GM18870 (cell line): ENCODE results near the gene ASTN2.
"Not testable (repeated sequence)": the region's sequence is repeated elsewhere in the genome, so short reads cannot be mapped to it uniquely, and the experiment has no call there.

Experiments
- ATAC-seq: cut with Tn5 transposase; IDR thresholded peaks from one replicate; pipeline ENCODE4 v1.9.1; 2021; ENCODE audit warnings: moderate library complexity; ENCODE audit not compliant: unreplicated experiment

ASTN2 gene

GRCh38 chr9:116837018-116837989 is 577.6 kb downstream of the ASTN2 start:
- no peak for ATAC-seq

- not testable (repeated sequence) for ATAC-seq
These were observed 584.5 kb downstream of the ASTN2 start for GRCh38 chr9:116830321-116830720.

GRCh38 chr9:116821633-116822229 is 593.1 kb downstream of the ASTN2 start:
- no peak for ATAC-seq

- no peak for ATAC-seq
These were observed 595.7 kb downstream of the ASTN2 start for GRCh38 chr9:116819116-116819515.

GRCh38 chr9:116817762-116818161 is 597.1 kb downstream of the ASTN2 start:
- ATAC-seq = no peak

- ATAC-seq = no peak
These were observed 598.4 kb downstream of the ASTN2 start for GRCh38 chr9:116816484-116816883.

GRCh38 chr9:116815835-116816234 is 599.0 kb downstream of the ASTN2 start:
- ATAC-seq = no peak

- no peak for ATAC-seq
These were observed 601.9 kb downstream of the ASTN2 start for GRCh38 chr9:116813031-116813300.

GRCh38 chr9:116812231-116813030 is 602.4 kb downstream of the ASTN2 start:
- no peak for ATAC-seq

GRCh38 chr9:116809656-116810055 is 605.2 kb downstream of the ASTN2 start:
- no peak for ATAC-seq

- no peak for ATAC-seq
These were observed 608.8 kb downstream of the ASTN2 start for GRCh38 chr9:116806075-116806474.

GRCh38 chr9:116800885-116801284 is 614.0 kb downstream of the ASTN2 start:
- no peak for ATAC-seq

GRCh38 chr9:116800074-116800473 is 614.8 kb downstream of the ASTN2 start:
- ATAC-seq = no peak

GRCh38 chr9:116798521-116798920 is 616.3 kb downstream of the ASTN2 start:
- no peak for ATAC-seq

- ATAC-seq = no peak
These were observed 617.6 kb downstream of the ASTN2 start for GRCh38 chr9:116797276-116797675.

GRCh38 chr9:116796669-116797068 is 618.2 kb downstream of the ASTN2 start:
- ATAC-seq = no peak

GRCh38 chr9:116795821-116796220 is 619.0 kb downstream of the ASTN2 start:
- no peak for ATAC-seq

- no peak for ATAC-seq
These were observed 622.6 kb downstream of the ASTN2 start for GRCh38 chr9:116792271-116792670.

- no peak for ATAC-seq
These were observed 623.5 kb downstream of the ASTN2 start for GRCh38 chr9:116791326-116791725.

- ATAC-seq = no peak
These were observed 625.8 kb downstream of the ASTN2 start for GRCh38 chr9:116789081-116789480.

GRCh38 chr9:116786737-116787136 is 628.1 kb downstream of the ASTN2 start:
- no peak for ATAC-seq

GRCh38 chr9:116777116-116777515 is 637.7 kb downstream of the ASTN2 start:
- no peak for ATAC-seq
